HL-60 (cell line): ENCODE data around the gene KAZN.

Experiments used
- DNase-seq, 2 experiments: peaks; one replicate each; pipeline ENCODE4 v3.0.0-alpha.2; 2010 to 2020; ENCODE audit warnings: low read depth in 1 of 2, low spot score in 1 of 2
- H3K27ac ChIP-seq: fragments of 250-450 bp; sonication (Bioruptor Pico); replicated peaks from 2 replicates; pipeline ENCODE4 v1.5.1; 2020; ENCODE audit warnings: mild to moderate bottlenecking, moderate library complexity
- H3K27me3 ChIP-seq: fragments of 250-450 bp; sonication (Bioruptor Pico); 2 replicates; pipeline ENCODE4 v1.5.1; 2021; ENCODE audit warnings: mild to moderate bottlenecking, moderate library complexity; ENCODE audit not compliant: insufficient read depth, poor library complexity, severe bottlenecking
- H3K4me3 ChIP-seq: replicated peaks from 2 replicates; pipeline ENCODE4 v1.5.1; 2011; ENCODE audit warnings: mild to moderate bottlenecking, control low read depth, low read length; ENCODE audit not compliant: insufficient read depth
- GABPA ChIP-seq: IDR thresholded peaks from 2 replicates; pipeline ENCODE4 v1.6.1; 2012; ENCODE audit warnings: low read depth
- POLR2AphosphoS5 ChIP-seq: IDR thresholded peaks from 2 replicates; pipeline ENCODE4 v1.6.1; 2012; ENCODE audit warnings: low read depth
- SPI1 ChIP-seq: IDR thresholded peaks from 2 replicates; pipeline ENCODE4 v1.6.1; 2012; ENCODE audit warnings: low read depth, mild to moderate bottlenecking, borderline replicate concordance
- TF ChIP-seq, protein P1 (sequence below): IDR thresholded peaks from 2 replicates; pipeline ENCODE4 v1.6.1; 2012; ENCODE audit warnings: low read depth; ENCODE audit not compliant: insufficient replicate concordance
- TF ChIP-seq, protein P2 (sequence below): IDR thresholded peaks from one replicate; pipeline ENCODE4 v1.5.1; 2011; ENCODE audit warnings: low read length, control low read depth, inconsistent platforms; ENCODE audit not compliant: insufficient read depth

Gene KAZN

DNA sequence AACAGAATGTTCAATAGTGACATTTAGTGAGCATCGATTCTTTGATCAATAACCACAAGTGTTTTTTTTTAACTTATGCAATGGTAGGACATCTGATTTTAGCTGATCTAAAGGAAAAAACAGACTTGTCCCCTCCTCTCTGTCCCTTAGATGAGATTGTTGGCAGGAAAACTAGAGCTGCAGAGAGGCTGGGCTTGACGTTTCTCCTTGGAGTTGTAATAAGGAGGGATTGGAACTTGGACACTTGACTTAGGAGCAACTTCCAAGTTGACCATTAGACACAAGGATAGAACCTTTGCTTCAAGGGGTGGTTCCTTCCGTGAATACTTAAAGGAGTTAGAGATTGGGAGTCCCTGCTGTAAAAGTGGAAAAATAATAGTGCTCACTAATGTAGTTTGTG, 49.9 kb downstream of the KAZN start:
- no peak overlapping the region for H3K4me3 ChIP-seq
- no peak overlapping the region for H3K27ac ChIP-seq
- H3K27me3 ChIP-seq: no peaks in the 10 kb centered on the region
- no peak for DNase-seq
- TF ChIP-seq, protein P1, sequence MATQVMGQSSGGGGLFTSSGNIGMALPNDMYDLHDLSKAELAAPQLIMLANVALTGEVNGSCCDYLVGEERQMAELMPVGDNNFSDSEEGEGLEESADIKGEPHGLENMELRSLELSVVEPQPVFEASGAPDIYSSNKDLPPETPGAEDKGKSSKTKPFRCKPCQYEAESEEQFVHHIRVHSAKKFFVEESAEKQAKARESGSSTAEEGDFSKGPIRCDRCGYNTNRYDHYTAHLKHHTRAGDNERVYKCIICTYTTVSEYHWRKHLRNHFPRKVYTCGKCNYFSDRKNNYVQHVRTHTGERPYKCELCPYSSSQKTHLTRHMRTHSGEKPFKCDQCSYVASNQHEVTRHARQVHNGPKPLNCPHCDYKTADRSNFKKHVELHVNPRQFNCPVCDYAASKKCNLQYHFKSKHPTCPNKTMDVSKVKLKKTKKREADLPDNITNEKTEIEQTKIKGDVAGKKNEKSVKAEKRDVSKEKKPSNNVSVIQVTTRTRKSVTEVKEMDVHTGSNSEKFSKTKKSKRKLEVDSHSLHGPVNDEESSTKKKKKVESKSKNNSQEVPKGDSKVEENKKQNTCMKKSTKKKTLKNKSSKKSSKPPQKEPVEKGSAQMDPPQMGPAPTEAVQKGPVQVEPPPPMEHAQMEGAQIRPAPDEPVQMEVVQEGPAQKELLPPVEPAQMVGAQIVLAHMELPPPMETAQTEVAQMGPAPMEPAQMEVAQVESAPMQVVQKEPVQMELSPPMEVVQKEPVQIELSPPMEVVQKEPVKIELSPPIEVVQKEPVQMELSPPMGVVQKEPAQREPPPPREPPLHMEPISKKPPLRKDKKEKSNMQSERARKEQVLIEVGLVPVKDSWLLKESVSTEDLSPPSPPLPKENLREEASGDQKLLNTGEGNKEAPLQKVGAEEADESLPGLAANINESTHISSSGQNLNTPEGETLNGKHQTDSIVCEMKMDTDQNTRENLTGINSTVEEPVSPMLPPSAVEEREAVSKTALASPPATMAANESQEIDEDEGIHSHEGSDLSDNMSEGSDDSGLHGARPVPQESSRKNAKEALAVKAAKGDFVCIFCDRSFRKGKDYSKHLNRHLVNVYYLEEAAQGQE: no peak
- TF ChIP-seq SPI1 (no peak), POLR2AphosphoS5 (no peak), GABPA (no peak)
- TF ChIP-seq, protein P2, sequence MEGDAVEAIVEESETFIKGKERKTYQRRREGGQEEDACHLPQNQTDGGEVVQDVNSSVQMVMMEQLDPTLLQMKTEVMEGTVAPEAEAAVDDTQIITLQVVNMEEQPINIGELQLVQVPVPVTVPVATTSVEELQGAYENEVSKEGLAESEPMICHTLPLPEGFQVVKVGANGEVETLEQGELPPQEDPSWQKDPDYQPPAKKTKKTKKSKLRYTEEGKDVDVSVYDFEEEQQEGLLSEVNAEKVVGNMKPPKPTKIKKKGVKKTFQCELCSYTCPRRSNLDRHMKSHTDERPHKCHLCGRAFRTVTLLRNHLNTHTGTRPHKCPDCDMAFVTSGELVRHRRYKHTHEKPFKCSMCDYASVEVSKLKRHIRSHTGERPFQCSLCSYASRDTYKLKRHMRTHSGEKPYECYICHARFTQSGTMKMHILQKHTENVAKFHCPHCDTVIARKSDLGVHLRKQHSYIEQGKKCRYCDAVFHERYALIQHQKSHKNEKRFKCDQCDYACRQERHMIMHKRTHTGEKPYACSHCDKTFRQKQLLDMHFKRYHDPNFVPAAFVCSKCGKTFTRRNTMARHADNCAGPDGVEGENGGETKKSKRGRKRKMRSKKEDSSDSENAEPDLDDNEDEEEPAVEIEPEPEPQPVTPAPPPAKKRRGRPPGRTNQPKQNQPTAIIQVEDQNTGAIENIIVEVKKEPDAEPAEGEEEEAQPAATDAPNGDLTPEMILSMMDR: no peak

DNA sequence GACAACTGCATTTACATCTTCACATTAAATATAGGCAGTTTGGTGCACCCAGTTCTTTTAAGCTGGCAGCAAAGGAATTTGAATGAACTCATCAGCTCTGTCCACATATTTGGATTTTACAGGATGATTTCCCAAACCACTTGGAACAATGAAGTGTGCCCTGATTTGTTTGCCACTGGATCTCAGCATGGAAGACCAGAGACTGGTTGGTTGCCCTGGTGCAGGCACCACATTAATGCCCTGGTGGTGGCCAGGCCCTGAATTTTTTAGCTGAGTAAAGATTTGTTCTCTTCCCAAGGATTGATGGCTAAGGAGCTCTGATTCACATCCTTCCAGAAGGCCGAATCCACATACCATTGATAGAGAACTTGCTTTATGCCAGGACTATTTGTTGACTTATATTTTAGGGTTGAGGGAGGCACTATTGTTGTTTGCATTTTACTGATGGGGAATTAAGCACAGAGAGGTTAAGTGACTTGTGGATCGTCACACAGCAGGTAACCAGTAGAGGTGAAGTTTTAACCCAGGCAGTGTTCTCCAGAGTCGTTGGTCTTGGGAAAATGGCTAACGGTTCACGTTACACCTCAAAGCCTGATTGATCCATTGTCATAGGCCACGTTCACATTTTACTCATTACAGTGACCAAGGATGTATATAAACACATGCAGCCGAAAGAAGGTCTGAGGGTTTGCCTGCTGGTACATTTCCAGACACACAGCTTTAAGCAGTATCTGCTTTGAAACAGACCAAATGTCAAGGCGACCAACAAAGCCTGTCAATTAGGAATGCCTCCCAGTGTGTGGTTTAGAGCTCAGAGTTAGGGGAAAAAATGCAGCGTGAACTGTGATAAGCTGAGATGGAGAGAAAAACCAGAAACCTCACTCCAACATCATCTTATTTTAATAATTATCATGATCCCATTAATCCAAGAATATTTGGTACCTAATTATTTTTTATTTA, 50.7 kb downstream of the KAZN start:
- Histone ChIP-seq H3K4me3 (no peak overlapping the region), H3K27me3 (no peaks in the 10 kb centered on the region), H3K27ac (no peak overlapping the region)
- TF ChIP-seq POLR2AphosphoS5 (no peak), SPI1 (no peak), GABPA (no peak)
- TF ChIP-seq, protein P1: no peak
- TF ChIP-seq, protein P2: no peak
- no peak for DNase-seq

DNA sequence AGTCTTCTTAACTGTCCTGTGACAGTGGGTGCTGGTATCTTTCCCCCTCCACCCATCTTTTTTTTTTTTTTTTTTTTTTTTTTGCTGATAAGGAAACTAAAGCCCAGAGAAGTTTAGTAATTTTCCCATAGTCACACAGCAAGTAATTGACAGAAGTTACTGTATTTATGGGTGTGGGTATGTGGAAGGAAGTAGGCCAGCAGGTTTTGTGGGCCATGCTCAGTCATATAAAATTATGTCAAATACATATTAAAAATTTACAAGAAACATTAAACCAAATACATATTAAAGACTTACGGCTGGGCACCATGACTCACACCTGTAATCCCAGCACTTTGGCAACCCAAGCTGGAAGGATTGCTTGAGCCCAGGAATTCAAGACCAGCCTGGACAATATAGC, 51.5 kb downstream of the KAZN start:
- TF ChIP-seq SPI1 (no peak), POLR2AphosphoS5 (no peak), GABPA (no peak)
- TF ChIP-seq, protein P2: no peak
- TF ChIP-seq, protein P1: no peak

More for the DNA sequence above, 51.5 kb downstream of the KAZN start:
- no peaks in the 10 kb centered on the region for H3K27me3 ChIP-seq
- no peak overlapping the region for H3K4me3 ChIP-seq
- H3K27ac ChIP-seq: no peak overlapping the region
- no peak for DNase-seq
